Stomach (tissue), 4 donors: ENCODE data around the gene TMPRSS7.

Experiments used
- CTCF ChIP-seq, 7 experiments: fragments of 450-650 bp in 4 of 7; fragments of 200-600 bp in 3 of 7; sonication (generic) in 3 of 7; IDR thresholded peaks; one replicate each; pipeline ENCODE4 v1.5.1; 2016 to 2019; ENCODE audit warnings: antibody characterized with exemption in 7 of 7, control low read depth in 2 of 7, mild to moderate bottlenecking in 1 of 7
- EP300 ChIP-seq: sonication (generic); formaldehyde crosslinking; IDR thresholded peaks from one replicate; pipeline ENCODE4 v1.6.1; 2017; ENCODE audit warnings: antibody characterized with exemption
- POLR2A ChIP-seq, 4 donors: fragments of 450-650 bp; IDR thresholded peaks; one replicate each; pipeline ENCODE4 v1.6.1; 2016; ENCODE audit warnings: antibody characterized with exemption in 4 of 4, control low read depth in 2 of 4, mild to moderate bottlenecking in 1 of 4, moderate library complexity in 1 of 4
- POLR2AphosphoS5 ChIP-seq, 3 donors: sonication (generic); formaldehyde crosslinking; IDR thresholded peaks; one replicate each; pipeline ENCODE4 v1.6.1; 2016; ENCODE audit warnings: antibody characterized with exemption in 3 of 3

GRCh38 chr3:112083239-112083638 is 48.7 kb downstream of the TMPRSS7 start:
- TF ChIP-seq CTCF (IDR thresholded peaks at IDR 0.05) (no peak), POLR2A (IDR thresholded peaks at IDR 0.05) (no peak), POLR2AphosphoS5 (IDR thresholded peaks at IDR 0.05) (no peak), EP300 (no peak)
